Erythroblast (primary cell): ENCODE data around the gene UGT1A7.

Experiments used
- GATA1 ChIP-seq: IDR thresholded peaks from 2 replicates; pipeline ENCODE4 v1.6.1; 2011; ENCODE audit warnings: low read depth, mild to moderate bottlenecking, control low read depth, low read length, moderate library complexity
- POLR2A ChIP-seq: IDR thresholded peaks from 2 replicates; pipeline ENCODE4 v1.6.1; 2011; ENCODE audit warnings: mild to moderate bottlenecking, low read length

DNA sequence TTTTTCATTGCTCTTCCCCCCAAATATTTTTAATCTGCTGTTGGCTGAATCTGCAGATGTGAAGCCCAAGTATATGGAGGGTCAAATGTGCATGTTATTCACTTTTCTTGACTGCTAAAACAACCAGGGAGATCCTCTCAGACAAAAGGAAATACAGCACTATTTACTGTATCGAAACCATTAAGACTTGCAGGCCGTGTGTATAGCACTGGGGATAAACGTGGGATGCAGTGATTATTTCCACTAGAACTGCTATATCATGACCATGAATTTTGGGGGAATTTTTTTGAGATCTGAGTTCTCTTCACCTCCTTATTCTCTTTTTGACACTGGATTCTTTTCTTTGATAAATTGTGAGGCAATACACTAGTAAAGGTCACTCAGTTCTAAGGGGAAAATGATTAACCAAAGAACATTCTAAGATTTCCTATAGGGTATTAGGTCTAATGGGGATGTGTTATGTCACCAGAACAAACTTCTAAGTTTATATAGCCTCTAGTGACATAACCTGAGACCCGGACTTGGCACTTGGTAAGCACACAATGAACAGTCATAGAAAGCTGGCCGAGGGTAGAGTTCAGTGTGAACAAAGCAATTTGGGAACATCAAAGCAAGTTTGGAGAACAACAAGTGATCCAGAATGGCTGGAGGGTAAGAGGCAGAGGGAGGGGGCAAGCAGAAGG, 63.5 kb downstream of the UGT1A7 start:
- TF ChIP-seq POLR2A (no peak), GATA1 (no peak)
